ENCODE results near the gene RHOA.

- no peak for TF ChIP-seq CTCF (IDR thresholded peaks at IDR 0.05)
- TF ChIP-seq POLR2A (IDR thresholded peaks at IDR 0.05) = no peak
These were observed 65.0 kb downstream of the RHOA start for GRCh38 chr3:49346797-49347251.

All from right lobe of liver (tissue), 4 donors.